B cell (primary cell): ENCODE data around the gene HSPB3. TPM values are rescaled to one million over a fixed set of nuclear protein-coding genes. Genes with fewer than 3 reads are reported as not detected.

ENCODE experiments used
- ATAC-seq: fragments of 200-7000 bp; cut with Tn5 transposase; one replicate; pipeline ENCODE4 v1.10.0; 2021; ENCODE audit warnings: low read depth, mild to moderate bottlenecking, moderate number of reproducible peaks, moderate library complexity
- CTCF ChIA-PET: fragments of 350-600 bp; sonication (Branson Sonifier 250); formaldehyde crosslinking; loops from one replicate; lab custom pipeline; 2021; ENCODE audit warnings: antibody characterized with exemption, inconsistent platforms; lab: Charles Lee
- POLR2A ChIA-PET: fragments of 350-600 bp; sonication (Branson Sonifier 250); formaldehyde crosslinking; loops from one replicate; lab custom pipeline; 2021; ENCODE audit warnings: antibody characterized with exemption; lab: Charles Lee
- DNase-seq: peaks from one replicate; pipeline ENCODE4 v3.0.0; 2013
- H2AFZ ChIP-seq: 2 replicates; pipeline ENCODE4 v1.6.1; 2012; ENCODE audit warnings: mild to moderate bottlenecking, low read depth, low read length; ENCODE audit not compliant: insufficient read depth, poor library complexity, severe bottlenecking
- H3K27ac ChIP-seq, 2 donors: 1 replicate in 1 of 2; 2 replicates in 1 of 2; pipeline ENCODE4 v1.5.1; 2012 to 2013; ENCODE audit warnings: low read length in 2 of 2, mild to moderate bottlenecking in 2 of 2, moderate library complexity in 1 of 2
- H3K27me3 ChIP-seq, 4 experiments: fragments of 200-600 bp in 1 of 4; sonication (generic) in 1 of 4; replicated peaks in 1 of 4; 1 replicate in 2 of 4; 2 replicates in 2 of 4; pipeline versions ENCODE4 v1.6.1 to v1.7.0; 2013 to 2016; ENCODE audit warnings: low read length in 3 of 4, mild to moderate bottlenecking in 2 of 4, mixed read lengths in 1 of 4, moderate library complexity in 1 of 4; ENCODE audit not compliant: insufficient read depth in 4 of 4, control insufficient read depth in 3 of 4; ENCODE audit errors: control extremely low read depth in 1 of 4
- H3K36me3 ChIP-seq, 2 experiments: replicated peaks in 1 of 2; 1 replicate in 1 of 2; 2 replicates in 1 of 2; pipeline versions ENCODE4 v1.6.1 to v1.7.1; 2013; ENCODE audit warnings: low read length in 1 of 2; ENCODE audit not compliant: insufficient read depth in 2 of 2, control insufficient read depth in 1 of 2; ENCODE audit errors: control extremely low read depth in 1 of 2, extremely low read depth in 1 of 2
- H3K4me1 ChIP-seq, 2 donors: fragments of 200-600 bp in 1 of 2; sonication (generic) in 1 of 2; 1 replicate in 1 of 2; 2 replicates in 1 of 2; pipeline versions ENCODE4 v1.5.1 to v1.6.1; 2013 to 2017; ENCODE audit warnings: low read length in 2 of 2; ENCODE audit not compliant: control insufficient read depth in 2 of 2, insufficient read depth in 2 of 2
- H3K4me2 ChIP-seq: replicated peaks from 2 replicates; pipeline ENCODE3; 2012; ENCODE audit warnings: mild to moderate bottlenecking, low read depth, low read length; ENCODE audit not compliant: poor library complexity, severe bottlenecking
- H3K4me3 ChIP-seq, 5 experiments: fragments of 200-600 bp in 1 of 5; sonication (generic) in 1 of 5; 1 replicate in 3 of 5; 2 replicates in 2 of 5; pipeline versions ENCODE4 v1.5.1 to v1.7.0; 2011 to 2016; ENCODE audit warnings: low read length in 4 of 5, mild to moderate bottlenecking in 4 of 5, low read depth in 2 of 5, control low read depth in 1 of 5, moderate library complexity in 1 of 5; ENCODE audit not compliant: insufficient read depth in 1 of 5; ENCODE audit errors: control extremely low read depth in 1 of 5, extremely low read depth in 1 of 5
- H3K79me2 ChIP-seq: fragments of 200-600 bp; sonication (generic); one replicate; pipeline ENCODE4 v1.6.0; 2016; ENCODE audit warnings: low read length; ENCODE audit not compliant: control insufficient read depth, insufficient read depth
- H3K9ac ChIP-seq: fragments of 200-600 bp; sonication (generic); 2 replicates; pipeline ENCODE4 v1.6.1; 2017; ENCODE audit warnings: mild to moderate bottlenecking, low read length, moderate library complexity
- H3K9me3 ChIP-seq, 3 donors: one replicate each; pipeline versions ENCODE4 v1.6.1 to v1.7.1; 2013; ENCODE audit warnings: low read length in 2 of 3; ENCODE audit not compliant: control insufficient read depth in 2 of 3, insufficient read depth in 1 of 3; ENCODE audit errors: control extremely low read depth in 1 of 3
- H4K20me1 ChIP-seq: 2 replicates; pipeline ENCODE4 v1.6.0; 2012; ENCODE audit warnings: mild to moderate bottlenecking, low read length; ENCODE audit not compliant: insufficient read depth, control insufficient read depth, poor library complexity, severe bottlenecking
- H3K27ac Mint-ChIP-seq: one replicate; pipeline ENCODE4 v1.8.0; 2021; ENCODE audit warnings: mixed read lengths
- H3K27me3 Mint-ChIP-seq: one replicate; pipeline ENCODE4 v1.8.0; 2021; ENCODE audit warnings: mixed read lengths
- H3K4me1 Mint-ChIP-seq: one replicate; pipeline ENCODE4 v1.8.0; 2021; ENCODE audit warnings: mixed read lengths
- H3K4me3 Mint-ChIP-seq: one replicate; pipeline ENCODE4 v1.8.0; 2021; ENCODE audit warnings: mixed read lengths
- H3K9me3 Mint-ChIP-seq: one replicate; pipeline ENCODE4 v1.8.0; 2022; ENCODE audit warnings: mixed read lengths; ENCODE audit not compliant: insufficient read depth
- CTCF ChIP-seq: fragments of 200-600 bp; IDR thresholded peaks from one replicate; pipeline ENCODE4 v1.8.0; 2022; ENCODE audit warnings: antibody characterized with exemption, mild to moderate bottlenecking
- EZH2 ChIP-seq: IDR thresholded peaks from 2 replicates; pipeline ENCODE4 v1.6.1; 2012; ENCODE audit warnings: borderline replicate concordance, low read depth, mild to moderate bottlenecking, moderate library complexity, low read length; ENCODE audit not compliant: insufficient read depth, poor library complexity, severe bottlenecking
- WGBS: methylation state at CpG from one replicate; pipeline ENCODE4 v1.1.5; 2013; ENCODE audit warnings: missing lambda C conversion rate; ENCODE audit not compliant: insufficient coverage; 5-methylcytosine and 5-hydroxymethylcytosine counted together
- intact Hi-C: fragments of 100-400 bp; cut with micrococcal nuclease; formaldehyde crosslinking; loops from one replicate; pipeline ENCODE4 v1.10.0; 2022
- polyA plus RNA-seq: library from polyadenylated mRNA; depleted of rRNA; stranded (reverse); fragments of >200 nt; gene quantifications from 2 replicates; pipeline ENCODE4 v1.2.3, GENCODE V29; 2012
- total RNA-seq, 2 donors: library from RNA; stranded (reverse); fragments of 120-200 nt in 1 of 2; gene quantifications; 1 replicate in 1 of 2; 2 replicates in 1 of 2; pipeline versions ENCODE4 v1.2.3 to v1.2.4, GENCODE V29; 2013 to 2022

HSPB3 gene
- total and polyA plus RNA-seq, 2 donors (not counting 1 experiment from before 2014, with no cell fraction given), result not detected

GRCh38 chr5:54492178-54492577, 36.7 kb downstream of the HSPB3 start:
- no peak for DNase-seq
- Histone ChIP-seq H3K4me2 (no peak overlapping the region), H2AFZ (no peak overlapping the region), H3K4me3 (no peak overlapping the region), H4K20me1 (no peaks in the 10 kb centered on the region), H3K27ac (no peak overlapping the region), H3K9me3 (peaks cover 0 to 4% (median 0%) of the 10 kb centered on the region in 3 donors), H3K9ac (no peak overlapping the region), H3K4me1 (no peaks in the 10 kb centered on the region), H3K79me2 (no peaks in the 10 kb centered on the region), H3K27me3 (peaks cover 0 to 5% (median 1%) of the 10 kb centered on the region in 4 experiments), H3K36me3 (no peaks in the 10 kb centered on the region)
- CTCF ChIA-PET, result interaction anchor here (1.1 to 4.0 kb wide), 2 partner anchors 11 to 248 kb away, joined by 4 to 23 read pairs; no protein-coding TSS in a partner anchor
- Mint-ChIP-seq H3K27me3 (peaks cover 8% of the 10 kb centered on the region), H3K9me3 (no peaks in the 10 kb centered on the region), H3K27ac (no peak overlapping the region), H3K4me3 (no peak overlapping the region), H3K4me1 (no peaks in the 10 kb centered on the region)
- WGBS, result no CpG with 5 or more reads among the region's 2 CpGs
- ATAC-seq, result no peak
- POLR2A ChIA-PET, result interaction anchor here (0.8 kb wide), 1 partner anchor 649 kb away, joined by 3 read pairs; no protein-coding TSS in a partner anchor
- TF ChIP-seq EZH2, result no peak
- TF ChIP-seq CTCF, result no peak
- intact Hi-C loops, result no loop called here

- Histone ChIP-seq H3K4me2 (no peak overlapping the region), H4K20me1 (no peaks in the 10 kb centered on the region), H3K9ac (no peak overlapping the region), H3K9me3 (peaks cover 0 to 8% (median 0%) of the 10 kb centered on the region in 3 donors), H3K4me1 (no peaks in the 10 kb centered on the region), H3K27me3 (peaks cover 0 to 6% (median 3%) of the 10 kb centered on the region in 4 experiments), H3K4me3 (no peak overlapping the region), H3K36me3 (no peaks in the 10 kb centered on the region), H2AFZ (no peak overlapping the region), H3K27ac (no peak overlapping the region), H3K79me2 (no peaks in the 10 kb centered on the region)
- intact Hi-C loops, result no loop called here
- DNase-seq, result no peak
- Mint-ChIP-seq H3K9me3 (peaks cover 5% of the 10 kb centered on the region), H3K4me1 (no peaks in the 10 kb centered on the region), H3K4me3 (no peak overlapping the region), H3K27ac (no peak overlapping the region), H3K27me3 (peaks cover 33% of the 10 kb centered on the region)
- CTCF ChIA-PET, result interaction anchor here (0.8 to 1.4 kb wide), 2 partner anchors 23 to 372 kb away, joined by 3 to 4 read pairs; partner anchors contain the start of gene SNX18
- ATAC-seq, result no peak
- TF ChIP-seq EZH2 (no peak), CTCF (no peak)
- POLR2A ChIA-PET, result no interaction called here
Measured at GRCh38 chr5:54495027-54495426, 39.5 kb downstream of the HSPB3 start.

Other genes with a start within 250 kb of the HSPB3 start
- 20.5 and 25.4 TPM in 2 replicates for gene ARL15, start 145.1 kb upstream of the HSPB3 start, total RNA-seq
- 5.8 and 9.4 TPM in 2 replicates for gene ARL15, start 145.1 kb upstream of the HSPB3 start, polyA plus RNA-seq
- gene SNX18, start 62.1 kb downstream of the HSPB3 start, total RNA-seq, result 31.6 and 34.2 TPM in 2 replicates
- 9.5 and 10.6 TPM in 2 replicates for gene SNX18, start 62.1 kb downstream of the HSPB3 start, polyA plus RNA-seq